HL-60/S4 treated with phorbol 12-myristate 13-acetate at 8.2 ng/mL for 4 days and 3 days (cell line): ENCODE measurements around the gene UQCR10.

Experiments
- in situ Hi-C: fragments of 300-500 bp; cut with MboI; formaldehyde crosslinking; loops from 2 replicates; pipeline ENCODE4 v1.15.0; 2022; ENCODE audit warnings: low sequenced_read_pairs

Gene UQCR10

DNA sequence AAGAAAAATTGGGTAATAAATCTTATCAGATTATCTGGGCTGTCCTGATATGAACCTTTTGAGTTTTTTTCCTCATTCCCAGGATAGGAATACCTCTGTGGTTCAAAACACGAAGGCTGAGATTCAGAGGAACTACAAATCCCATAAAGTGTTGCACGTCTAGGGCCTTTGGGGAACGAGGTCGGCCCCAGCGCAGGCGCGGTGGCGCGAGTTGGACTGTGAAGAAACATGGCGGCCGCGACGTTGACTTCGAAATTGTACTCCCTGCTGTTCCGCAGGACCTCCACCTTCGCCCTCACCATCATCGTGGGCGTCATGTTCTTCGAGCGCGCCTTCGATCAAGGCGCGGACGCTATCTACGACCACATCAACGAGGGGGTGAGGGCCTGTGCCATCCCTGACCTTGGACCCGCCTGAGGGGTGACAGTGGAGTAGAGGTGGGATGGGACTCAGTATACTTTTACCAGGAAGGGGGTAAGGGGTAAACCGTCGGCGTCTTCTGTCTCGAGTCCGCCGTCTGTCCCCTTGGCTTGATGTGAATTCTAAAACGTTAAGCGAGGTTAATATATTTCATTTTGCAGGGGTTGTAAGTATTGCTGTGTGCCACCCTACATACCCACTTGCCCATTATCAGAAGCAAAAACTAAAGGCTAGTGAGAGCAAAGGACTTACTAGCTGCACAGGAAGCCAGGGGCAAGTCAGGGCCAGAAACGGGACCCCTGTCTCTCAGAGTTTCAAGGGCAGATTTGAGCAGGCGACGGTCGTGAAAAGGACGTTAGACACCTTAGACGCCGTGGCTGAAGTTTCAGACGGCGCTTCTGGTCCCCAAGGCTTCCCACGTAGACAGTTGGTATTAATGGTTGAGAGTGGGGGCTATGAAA, at the start of gene UQCR10:
Gene UQCR10, plus strand, starts transcription at position 199 of the 881 bp plus-strand sequence. Its CDS starts 30 bp downstream, at position 229.
- in situ Hi-C loops: no loop called here

DNA sequence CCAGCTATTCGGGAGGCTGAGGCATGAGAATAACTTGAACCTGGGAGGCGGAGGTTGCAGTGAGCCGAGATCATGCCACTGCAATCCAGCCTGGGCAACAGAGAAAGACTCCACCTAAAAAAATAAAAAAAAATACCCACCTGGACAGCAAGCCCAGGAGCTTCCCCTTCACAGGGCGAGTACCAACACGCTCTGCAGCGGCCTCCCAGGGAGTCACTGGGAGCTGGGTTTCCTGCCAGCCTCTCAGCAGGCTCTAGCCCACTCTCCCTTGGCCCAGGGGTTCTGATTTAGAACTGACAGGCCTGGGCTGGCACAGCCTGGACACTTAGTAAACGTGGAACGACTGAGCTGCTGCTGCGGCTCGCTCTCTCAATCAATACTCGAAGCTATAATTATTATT, 49.4 kb upstream of the UQCR10 start:
- in situ Hi-C loops: no loop called here

DNA sequence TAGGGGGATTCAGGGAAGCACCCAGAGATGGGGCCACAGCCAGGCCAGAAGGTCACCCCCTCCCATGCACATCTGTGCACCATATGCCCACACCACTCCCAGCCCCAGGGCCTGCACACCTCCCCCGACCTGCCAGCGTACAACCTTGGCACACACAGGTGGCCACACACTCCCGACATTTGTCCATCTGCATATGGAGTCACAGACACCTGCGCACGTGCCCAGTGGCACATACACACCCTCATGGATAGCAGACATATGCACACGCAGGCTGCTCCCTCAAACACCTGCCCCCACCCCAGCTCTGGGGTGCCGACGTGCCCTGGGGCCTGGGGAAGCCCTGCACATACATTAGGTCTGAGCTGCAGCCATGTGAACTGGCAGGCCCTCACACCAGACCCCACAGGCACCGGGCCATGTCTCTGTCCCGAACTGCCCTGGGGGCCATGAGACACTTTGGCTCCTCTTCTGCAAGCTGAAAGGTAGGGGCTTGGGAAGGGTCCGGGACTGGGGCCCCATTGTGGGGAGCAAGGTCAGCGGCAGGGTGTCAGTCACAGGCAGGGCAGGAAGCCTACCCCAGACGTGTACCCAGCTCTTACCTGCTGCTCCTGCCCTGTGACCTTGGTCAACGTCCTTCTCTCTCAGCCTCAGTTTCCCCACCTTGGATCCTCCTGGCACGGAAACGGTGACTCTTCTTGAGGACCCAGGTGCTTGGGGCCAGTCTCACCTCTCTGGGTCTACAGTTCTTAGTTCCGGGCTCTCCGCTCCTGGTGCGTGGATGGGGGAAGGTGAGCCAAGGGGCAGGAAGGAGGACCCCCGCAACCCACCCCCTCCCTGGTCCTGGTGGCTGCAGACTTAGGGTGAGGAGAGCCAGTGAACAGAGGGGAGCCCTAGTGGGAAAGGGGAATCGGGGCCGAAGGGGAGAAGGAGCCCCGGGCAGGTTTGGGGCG, 47.9 kb upstream of the UQCR10 start:
- in situ Hi-C loops: no loop called here

DNA sequence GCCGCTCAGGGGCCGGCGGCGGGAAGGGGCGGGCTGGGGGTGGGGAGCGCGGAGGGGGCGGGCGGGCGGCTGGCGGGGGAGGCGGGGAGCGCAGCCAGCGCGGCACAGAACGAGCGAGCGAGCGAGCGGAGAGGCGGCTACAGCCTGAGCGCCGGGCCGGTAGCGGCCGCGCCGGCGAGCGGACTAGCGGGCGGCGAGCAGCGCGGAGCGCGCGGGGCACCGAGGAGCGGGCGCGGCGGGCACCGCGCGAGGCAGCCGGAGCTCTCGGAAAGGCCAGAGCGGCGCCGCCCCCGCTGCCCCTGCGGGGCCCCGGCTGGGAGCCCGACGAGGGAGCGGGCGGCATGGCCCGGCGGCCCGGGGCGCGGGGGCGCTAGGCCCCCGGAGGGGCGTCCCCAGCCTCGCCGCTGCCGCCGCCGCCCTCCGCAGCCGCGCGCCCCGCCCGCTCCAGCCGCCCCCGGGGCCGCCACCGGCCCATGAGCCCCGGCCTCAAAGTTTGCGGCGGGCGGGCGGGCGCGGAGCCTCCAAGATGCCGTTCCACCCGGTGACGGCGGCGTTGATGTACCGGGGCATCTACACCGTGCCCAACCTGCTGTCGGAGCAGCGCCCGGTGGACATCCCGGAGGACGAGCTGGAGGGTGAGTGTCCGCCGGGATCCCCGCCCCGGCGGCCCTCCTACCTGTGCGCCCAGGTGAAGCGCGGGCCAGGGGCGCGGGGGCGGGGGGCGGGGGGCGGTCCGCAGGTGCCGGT, 47.1 kb upstream of the UQCR10 start, which contains the start of gene CABP7:
Gene CABP7, plus strand, starts transcription at position 105 of the 747 bp plus-strand sequence. Its CDS starts 422 bp downstream, at position 527.
- in situ Hi-C loops: no loop called here

DNA sequence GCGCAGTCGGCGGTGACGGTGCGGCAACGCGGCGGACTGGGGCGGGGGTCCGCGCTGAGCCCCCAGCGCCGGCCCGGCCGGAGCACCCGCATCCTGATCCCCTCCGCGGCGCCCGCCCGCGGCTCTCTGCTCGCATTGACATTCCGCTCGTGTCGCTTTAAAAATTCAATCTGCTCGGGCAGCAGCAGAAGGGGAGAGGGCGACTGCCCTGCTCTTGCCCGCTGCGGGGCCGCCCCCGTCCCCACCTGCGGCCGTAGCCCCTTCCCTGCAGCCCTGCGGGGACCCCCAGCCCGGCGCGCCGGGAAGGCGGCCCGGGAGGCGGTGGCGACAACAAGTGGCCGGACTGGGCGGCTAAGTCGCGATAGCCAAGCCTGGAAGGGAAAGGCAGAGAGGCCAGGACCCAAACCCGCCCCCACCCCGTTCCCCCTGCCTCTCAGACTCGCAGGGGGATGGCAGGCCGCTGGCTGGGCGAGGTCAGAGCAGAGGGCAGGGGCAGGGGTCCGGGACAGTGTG, 46.3 kb upstream of the UQCR10 start:
- in situ Hi-C loops: no loop called here

DNA sequence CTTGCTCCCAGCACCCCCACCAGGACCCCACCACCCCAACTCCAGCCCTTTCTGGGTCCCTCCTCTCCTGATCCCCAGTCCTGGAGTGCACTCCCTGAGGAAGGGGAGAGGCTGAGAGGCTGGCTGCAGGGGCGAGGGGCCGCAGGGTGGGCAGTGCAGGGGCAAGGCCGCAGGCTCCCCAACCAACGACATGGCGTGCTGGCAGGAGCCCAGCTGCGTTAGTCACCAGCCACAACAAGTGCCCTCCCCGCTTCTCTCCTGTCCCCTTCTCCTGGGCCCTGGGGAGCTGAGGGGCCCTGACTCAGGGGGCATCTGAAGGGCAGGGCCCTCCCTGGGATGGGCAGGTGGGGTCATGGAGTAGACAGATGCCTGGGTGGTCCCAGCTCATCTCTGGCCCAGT, 45.0 kb upstream of the UQCR10 start:
- in situ Hi-C loops: no loop called here

DNA sequence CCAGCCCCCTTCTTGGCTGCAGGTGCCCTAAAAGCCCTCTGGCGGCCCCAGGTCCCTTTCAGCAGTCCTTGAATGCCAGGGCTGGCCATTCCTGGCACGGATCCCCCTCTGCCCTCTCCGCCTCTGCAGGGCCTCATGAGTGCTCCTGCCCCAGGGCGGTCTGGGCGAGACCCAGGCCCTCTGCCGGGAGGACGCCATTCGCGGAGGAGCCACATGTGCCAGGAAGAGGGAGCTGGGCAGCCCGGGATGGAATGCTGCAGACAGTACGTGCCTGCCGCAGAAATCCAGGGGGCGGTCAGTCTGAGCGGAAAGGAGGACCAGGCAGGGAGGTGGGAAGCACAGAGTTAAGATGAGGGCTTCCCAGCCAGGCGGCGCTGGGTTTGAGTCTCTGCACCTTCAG, 44.6 kb upstream of the UQCR10 start:
- in situ Hi-C loops: no loop called here

DNA sequence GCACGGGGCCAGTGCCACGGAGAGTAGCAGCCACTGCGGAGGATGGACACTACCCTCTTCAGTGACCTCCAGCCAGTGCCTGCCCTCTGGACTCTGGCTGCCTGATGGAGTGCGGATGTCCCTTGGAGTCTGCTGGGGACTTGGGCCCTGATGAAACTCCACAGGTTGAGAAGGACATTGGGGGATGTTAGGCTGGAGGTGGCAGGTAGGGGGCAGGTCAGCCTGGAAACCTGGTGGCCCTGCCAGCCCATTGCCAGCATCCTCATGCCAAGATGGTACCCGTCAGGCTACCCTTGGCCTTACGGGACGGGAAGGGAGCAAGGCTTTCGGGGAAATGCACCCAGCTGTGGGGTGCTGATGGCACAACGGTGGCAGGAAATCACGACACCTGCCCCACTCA, 43.4 kb upstream of the UQCR10 start:
- in situ Hi-C loops: no loop called here

DNA sequence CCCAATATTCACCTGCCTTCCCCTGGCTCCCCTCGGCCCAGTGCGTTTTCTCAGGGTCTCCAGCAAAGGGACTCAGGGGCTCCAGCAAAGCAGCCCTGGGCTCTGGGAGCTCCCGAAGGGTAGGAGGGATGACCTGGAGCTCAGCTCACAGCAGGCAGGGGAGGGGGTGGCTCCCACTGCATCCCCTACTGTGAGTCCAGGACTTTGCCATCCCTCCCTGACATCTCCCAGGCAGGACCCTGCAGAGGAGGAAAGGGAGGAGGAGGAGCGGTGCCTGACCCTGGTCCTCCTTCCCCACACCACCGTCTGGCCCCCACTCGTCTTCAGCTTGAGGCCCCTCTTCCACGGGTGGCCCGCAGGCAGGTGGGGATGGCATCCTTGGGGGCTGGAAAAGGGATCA, 42.3 kb upstream of the UQCR10 start:
- in situ Hi-C loops: no loop called here

DNA sequence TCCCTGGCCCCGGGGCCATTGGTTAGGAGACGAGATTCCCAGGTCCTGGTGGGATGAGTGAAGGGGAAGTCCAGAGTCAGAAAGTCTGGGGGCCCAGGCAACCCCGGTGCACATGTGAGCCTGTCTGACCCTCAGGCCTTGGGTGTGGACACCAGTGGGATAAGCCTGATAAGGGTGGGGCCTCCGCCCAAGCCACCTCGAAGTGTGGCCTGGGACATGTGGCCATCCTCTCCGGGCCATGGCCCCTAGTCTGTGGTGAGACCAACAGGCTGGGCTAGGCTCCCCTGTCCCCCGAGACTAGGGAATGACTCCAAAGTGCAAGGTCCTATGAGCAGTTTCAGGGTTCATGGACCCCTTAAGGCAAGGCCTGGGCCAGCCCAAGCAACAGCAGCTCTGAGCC, 41.1 kb upstream of the UQCR10 start:
- in situ Hi-C loops: no loop called here

DNA sequence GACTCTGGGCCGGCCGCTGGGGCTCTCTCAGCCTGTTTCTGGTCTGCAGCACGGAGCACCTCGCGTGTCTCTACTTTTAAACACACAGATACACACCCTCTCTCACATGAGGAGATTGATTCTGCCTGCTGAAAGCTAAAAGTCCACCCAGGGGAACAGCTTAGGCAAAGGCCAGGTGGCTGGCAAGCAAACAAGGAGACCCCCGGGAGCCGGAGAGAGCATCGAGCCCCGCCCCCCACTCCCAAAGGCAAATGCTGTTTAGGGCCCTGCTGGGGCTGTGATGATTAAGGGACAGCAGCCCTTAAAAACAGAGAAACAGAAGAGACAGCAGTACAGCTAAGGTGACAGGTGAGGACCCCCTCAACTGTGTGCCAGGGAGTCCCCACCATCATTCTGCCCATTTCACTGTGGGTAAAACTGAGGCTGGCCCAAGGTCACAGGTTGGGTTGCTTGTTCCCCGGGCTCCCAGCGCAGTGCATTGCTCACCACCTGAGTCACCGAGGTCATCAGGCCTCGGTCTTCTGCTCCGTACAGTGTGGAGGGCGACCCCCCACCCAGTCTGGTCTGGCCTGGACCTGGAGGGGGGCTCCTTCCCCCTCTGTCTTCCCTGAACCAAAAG, 40.5 kb upstream of the UQCR10 start:
- in situ Hi-C loops: no loop called here

DNA sequence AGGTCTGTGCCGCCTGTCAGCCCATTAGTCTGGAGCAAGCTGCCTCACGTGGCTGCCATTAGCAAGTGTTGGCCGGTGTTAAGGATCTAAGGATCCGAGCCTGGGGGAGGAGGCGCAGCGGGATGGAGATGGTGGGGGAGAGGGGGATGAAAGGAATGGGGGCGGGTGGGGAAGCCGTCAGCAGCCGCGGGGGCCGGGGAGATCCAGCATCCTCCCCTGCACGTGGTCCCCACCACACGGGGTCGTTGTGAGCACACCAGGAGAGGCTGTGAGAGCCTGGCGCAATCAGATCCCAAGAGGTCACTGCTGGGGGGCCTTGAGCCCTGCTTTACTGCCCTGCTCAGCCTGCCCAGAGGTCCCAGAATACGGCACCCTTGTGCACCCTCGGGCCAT, 40.0 kb upstream of the UQCR10 start:
- in situ Hi-C loops: no loop called here

DNA sequence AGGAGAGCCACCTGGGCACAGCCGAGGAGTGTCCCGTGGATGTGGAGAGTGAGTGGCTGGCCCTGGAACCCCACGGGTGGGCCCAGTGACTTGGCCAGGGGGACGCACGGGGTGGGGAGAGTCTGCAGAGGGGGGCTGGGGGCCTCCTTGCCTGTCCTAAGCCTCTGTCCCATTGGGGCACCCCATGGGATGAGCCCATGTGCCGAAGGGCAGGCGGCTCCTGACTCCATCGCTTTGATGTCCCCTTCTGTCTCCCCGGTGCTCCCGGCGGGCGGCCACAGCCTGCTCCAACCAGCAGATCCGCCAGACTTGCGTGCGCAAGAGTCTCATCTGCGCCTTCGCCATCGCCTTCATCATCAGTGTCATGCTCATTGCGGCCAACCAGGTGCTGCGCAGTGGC, 38.0 kb upstream of the UQCR10 start:
- in situ Hi-C loops: no loop called here

DNA sequence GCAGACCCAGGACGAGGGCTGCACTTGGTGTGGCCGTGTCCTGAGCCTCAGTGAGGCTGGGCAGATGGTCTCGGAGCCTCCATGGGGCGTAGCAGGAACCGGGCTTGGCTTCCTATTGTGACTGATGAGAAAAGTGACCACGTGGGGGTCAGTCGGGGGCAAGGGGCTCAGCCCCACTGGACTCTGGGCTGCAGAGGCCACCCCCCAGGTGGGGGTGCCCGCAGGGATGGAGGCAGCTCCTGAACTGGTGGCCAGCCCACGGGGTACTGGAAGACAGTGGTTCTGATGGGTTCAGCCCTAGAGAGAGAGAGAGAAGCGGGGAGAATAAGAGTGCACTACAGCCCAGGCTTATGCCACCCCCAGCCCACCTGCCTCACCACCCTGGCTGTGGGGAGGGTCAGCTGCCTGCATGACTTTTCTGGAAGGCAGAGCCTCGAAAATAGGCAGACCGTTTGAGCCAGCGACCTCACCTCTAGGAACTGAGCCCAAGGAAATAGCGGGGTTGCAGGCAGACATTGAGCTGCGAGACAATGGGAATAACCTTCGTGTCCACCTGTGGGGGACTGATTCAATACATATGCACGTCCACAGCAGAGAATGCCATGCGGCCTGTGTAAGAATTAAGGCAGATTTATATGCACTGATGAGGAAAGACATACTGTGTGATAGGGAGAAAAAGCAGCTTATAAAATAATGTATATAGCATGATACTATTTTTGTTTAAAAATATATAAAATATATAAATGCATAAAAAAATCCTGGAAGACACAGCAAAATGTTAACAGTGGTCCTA, 35.9 kb upstream of the UQCR10 start:
- in situ Hi-C loops: no loop called here

DNA sequence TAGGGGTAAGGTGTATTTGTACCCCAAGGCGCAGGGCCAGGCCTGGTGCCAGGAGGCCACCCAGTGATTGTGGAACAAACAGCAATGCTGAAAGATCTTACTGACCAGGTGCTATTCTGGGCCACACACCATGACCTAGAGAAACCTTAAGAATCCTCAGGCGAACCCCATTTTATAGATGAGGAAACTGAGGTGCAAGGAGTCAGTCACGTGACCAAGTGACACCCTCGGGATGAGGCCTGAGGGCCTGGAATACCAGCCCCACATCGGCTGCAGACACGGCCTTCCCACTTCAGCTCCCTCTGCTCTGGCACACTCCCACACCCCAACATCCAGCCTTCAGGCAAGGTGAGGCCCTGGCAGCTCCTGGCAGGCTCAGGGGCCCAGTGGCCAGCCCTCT, 34.3 kb upstream of the UQCR10 start:
- in situ Hi-C loops: no loop called here

DNA sequence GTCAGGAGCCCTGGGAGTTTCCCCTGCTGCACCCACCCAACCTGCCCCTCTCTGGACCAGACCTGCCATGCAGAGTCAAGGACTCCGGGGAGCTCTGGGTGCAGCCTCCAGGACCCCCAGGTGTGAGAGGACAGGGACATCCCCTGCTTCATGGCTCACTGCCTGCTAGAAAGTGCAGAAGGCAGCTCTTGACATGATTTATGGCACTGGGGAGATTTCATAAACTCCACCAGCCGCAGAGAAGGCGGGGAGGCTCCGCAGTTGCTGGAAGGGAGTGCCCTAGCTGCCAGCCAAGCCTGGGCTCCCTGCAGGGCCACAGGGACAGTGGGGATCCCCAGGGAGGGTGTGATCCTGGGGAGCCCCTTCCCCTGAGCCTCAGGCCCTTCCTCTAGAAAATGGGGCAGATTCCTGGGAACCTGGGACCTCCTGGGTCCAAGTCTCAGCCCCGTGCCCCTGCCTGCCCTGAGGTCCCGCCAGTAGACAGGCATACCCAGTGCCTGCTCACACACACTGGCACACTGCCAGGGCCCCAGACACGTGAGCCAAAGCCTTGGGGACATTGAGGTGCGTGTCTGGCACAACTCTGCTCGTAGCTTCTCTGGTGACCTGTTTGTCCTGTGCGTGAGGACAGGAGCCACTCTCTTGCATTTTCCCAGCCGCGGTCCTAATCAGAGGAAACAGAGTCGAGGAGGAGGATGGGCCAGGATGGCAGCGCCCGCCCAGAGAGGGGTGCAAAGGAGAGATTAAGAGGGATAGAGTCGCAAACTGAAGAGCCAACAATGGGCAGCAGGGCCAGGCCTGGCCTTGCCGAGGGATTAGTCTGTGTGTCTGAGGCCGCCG, 33.6 kb upstream of the UQCR10 start:
- in situ Hi-C loops: no loop called here

DNA sequence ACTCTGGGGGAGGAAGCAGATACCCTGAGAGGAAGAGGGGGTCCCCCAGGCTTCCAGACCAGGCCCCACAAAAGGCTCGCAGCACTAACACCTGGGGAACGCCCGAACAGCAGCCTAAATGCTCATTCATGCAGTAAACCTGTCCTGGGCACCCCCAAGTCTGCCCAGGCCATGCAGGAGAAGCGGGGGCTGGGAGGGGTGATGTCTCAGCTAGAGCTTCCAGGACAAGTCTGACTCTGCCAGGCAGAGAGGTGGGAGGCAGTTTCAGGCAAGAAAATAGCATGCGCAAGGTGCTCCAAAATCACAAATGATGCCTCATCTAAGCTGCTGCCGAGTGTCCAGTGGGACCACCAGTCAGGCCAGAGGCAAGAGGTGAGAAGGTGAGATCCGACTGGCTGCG, 32.8 kb upstream of the UQCR10 start:
- in situ Hi-C loops: no loop called here

DNA sequence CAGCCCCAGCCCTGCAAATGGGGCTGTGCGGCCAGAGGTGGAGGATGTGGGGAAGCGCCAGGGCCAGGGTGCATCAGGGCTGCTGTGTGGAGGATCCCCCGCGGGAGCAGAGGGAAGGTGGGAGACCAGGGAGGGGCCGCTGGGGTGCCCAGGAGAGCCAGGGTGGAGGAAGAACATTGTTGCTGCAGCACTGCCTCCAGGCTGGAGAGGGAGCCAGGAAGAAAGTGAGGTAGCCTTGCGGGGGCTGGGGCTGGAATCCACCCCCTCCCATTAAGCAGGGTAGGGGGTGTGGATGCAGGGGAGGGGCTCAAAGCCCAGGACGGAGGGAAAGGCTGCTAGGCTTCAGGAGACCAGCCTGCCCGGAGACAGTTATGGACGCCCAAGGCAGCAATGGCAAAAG, 32.3 kb upstream of the UQCR10 start:
- in situ Hi-C loops: no loop called here

DNA sequence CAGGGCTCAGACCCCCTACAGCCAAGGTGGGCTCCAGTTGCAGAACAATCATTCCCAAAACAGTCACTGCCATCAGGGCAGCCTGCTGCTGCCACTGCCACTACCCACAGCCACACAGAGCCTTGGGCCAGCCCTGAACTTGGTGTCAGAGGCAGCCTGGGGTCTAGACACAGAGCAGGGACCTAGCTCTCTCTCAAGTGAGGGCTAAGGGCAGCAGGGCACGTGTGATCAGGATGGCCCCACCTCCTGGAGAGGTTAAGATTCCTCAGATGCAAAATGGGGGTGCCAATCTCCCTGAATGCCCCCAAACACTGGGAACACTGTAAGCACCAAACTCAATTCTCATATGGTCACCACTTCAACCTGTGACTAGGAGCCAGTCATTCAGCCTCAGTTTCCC, 31.8 kb upstream of the UQCR10 start:
- in situ Hi-C loops: no loop called here
